CD1c-positive myeloid dendritic cell (primary cell): ENCODE data around the gene ARMH3.
A peak's percentile ranks its signal among the peaks of the same experiment; 100 is the strongest.

Source experiments
- DNase-seq: peaks from one replicate; pipeline ENCODE4 v3.0.0-alpha.2; 2016; ENCODE audit errors: extremely low spot score

The ARMH3 gene

GRCh38 chr10:101830322-101831168 lies 225.4 kb downstream of the ARMH3 start:
- DNase-seq: peak; percentile 93

DNA sequence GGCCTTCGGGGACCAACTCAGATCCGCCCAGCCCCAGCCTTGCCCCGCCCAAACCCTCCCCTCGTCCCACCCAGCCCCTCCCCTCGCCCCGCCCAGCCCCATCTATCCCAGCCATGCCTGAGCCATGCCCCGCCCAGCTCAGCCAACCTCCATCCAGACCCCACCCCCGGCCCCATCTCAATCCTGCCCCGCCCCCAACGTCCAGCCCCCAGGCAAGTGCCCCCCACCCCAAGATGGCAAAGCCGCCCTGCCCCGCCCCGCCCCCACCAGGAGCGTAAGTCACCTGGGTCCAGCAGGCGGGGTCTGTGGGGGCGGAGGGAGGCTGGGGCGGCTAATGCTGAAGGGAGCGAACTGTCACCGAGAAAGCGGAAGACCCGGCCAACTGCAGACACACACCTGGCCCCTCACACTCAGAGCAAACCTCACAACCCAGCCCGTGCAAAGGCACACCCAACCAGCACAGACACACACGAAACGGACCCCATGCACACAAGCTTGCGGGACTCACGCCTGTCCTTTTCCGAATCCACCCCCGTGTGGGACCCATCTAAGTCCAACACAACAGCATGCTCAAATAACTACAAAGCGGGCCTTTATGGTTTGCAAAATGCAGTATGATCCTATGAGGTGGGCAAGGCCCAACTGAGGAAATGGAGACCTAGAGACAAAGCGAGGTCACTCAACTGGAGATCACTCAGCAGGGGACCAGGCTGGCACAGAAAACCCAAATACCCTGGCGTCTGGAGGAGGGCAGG lies 226.2 kb downstream of the ARMH3 start:
- DNase-seq: peak; percentile 35

DNA sequence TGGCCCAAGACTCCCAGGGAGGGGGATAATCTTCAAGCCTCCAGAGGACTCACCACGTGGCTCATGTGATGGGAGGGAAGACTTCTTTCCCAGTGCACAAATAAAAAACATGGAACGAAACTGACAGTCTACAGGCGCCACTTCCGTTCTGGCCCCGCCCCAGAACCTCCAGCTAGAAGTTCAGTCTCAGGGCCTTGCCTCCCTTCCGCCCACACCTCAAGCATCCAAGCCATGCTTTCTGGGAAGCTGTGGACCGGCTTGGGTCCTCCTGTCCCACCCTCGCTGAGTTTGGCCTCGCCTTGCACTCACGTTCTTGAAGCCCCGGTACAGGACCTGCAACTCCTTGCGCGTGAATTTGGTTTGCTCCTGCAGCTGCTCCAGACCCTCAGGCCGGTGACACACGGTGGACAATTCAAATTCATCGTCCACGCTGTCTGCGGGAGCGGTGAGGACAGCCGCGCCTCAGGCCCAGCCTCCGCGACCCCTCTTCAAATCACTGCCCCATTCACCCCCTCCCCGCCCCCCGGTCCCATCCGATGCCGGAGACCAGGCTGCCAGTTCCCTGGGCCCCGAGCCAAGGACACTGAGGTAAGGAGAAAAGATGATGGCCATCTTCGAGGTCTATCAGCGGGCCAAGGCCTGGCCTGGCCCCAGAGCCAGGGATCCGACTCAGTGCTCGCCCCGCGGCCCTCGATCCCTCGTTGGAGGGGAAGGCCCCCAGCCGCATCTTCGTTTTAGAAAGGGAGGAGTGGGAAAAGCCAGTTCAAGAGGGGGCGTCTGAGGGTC lies 227.0 kb downstream of the ARMH3 start:
- no peak for DNase-seq

DNA sequence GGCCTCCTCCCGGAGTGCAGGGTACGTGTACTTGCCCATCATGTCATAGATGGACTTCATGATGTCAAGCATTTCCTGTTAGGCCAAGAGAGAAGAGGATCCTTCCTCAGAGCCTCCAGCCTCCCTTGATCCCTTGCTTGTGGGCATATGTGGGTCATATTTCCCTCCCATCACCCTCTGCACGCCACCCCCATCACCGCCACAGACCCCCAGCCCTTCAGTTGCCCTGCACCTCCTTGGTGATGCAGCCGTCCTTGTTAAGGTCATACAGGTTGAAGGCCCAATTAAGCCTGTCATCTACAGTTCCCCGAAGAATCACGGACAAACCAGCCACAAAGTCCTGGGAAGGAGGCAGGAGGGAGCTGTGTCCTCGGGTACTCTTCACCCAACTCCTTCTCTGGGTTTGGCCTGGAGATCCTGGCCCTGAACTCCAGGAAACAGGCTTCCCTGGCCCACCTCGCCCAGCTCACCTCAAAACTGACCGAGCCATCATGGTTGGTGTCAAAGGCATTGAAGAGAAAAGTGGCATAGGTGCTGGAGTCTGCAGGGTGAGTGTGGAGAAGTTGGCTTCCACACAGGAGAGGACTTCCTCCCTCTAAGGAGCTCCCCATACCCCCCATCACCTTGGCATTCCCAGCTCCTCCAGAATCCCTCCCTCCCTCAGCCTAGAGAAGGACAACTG lies 227.9 kb downstream of the ARMH3 start:
- no peak for DNase-seq

DNA sequence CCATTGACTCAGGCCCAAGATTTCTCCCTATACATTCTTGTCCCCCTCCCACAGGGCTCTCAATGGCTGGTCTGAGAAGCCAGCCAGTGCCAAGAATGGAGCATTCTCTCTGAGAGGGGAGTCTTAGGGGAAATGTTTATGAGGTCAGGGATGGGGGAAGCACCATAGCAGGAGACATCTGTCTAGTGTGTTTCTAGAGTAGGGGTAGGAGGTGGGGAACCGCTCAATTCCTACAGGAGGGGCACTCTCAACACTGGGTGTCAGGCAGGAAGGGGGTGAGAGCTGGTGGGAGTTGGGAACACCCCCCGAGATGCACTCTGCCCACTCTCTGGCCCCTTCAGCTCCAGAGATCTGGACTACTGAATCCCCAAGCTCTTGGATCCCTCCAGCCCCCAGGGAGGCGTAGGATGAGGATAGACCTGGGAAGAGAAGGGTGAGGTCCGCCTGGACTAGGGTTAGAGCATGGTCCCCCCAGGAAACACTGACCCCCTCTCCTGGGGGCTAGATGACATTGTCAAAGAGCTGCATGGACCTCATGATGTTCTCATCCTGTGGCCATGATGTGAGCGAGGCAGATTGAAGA lies 229.0 kb downstream of the ARMH3 start:
- no peak for DNase-seq

GRCh38 chr10:101824736-101825135 lies 231.2 kb downstream of the ARMH3 start:
- no peak for DNase-seq

- no peak for DNase-seq
Observed at GRCh38 chr10:101818872-101819633, 236.9 kb downstream of the ARMH3 start.

- peak; percentile 98 for DNase-seq
Observed at GRCh38 chr10:101818119-101818871, 237.7 kb downstream of the ARMH3 start, which contains the start of gene OGA. TSS of gene OGA (minus strand) at chr10:101818444. CDS start at chr10:101818022, 422 bp downstream.

- peak; percentile 69 for DNase-seq
Observed at GRCh38 chr10:101817337-101818118, 238.4 kb downstream of the ARMH3 start.

GRCh38 chr10:101816913-101817336 lies 239.0 kb downstream of the ARMH3 start:
- DNase-seq: no peak

- DNase-seq: no peak
Observed at GRCh38 chr10:101816376-101816775, 239.6 kb downstream of the ARMH3 start.

DNA sequence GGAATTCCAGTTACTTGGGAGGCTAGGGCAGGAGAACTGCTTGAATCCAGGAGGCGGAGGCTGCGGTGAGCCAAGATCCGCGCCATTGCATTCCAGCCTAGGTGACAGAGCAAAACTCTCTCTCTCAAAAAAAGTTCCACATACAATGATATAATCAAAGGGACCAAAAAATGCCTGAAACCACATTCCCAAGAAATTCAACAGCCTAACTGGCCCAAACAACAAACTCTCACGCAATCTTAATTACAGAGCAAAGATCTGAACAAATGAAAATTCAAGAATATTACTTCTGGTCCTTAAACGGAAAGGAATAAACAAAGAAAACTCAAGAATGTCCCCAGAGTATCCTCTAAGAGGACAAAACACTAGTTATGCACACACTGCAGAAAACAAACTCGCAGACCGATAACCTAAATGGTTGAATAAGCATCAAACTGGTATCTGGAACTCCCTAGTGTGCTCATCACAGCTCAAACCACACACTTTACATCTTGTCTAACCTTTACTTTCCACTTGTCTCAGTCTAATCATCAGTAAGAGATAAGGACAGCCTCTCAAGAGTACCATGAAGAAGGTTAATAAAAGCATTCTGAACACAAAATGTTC lies 241.4 kb downstream of the ARMH3 start:
- DNase-seq: no peak

DNA sequence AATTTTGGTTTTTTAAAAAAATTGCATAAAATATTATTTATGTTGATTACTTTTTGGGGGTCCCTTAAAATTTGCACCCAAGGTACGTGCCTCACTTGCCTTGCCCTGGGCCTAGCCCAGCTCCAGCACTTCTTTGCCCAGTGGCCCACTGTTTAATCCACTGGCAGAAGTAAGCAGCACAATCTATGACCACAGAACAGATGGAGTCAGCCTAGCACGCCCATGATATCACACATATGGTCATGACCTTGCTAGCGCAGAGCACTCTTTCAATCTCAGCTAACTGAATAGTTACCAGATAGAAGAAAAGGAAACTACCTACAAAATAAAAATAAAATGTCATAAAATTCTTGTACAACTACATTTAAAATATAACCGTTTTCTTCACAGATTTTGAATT lies 243.4 kb downstream of the ARMH3 start:
- DNase-seq: no peak

GRCh38 chr10:101807158-101807557 lies 248.8 kb downstream of the ARMH3 start:
- no peak for DNase-seq

GRCh38 chr10:101803511-101803910 lies 252.5 kb downstream of the ARMH3 start:
- DNase-seq: no peak

DNA sequence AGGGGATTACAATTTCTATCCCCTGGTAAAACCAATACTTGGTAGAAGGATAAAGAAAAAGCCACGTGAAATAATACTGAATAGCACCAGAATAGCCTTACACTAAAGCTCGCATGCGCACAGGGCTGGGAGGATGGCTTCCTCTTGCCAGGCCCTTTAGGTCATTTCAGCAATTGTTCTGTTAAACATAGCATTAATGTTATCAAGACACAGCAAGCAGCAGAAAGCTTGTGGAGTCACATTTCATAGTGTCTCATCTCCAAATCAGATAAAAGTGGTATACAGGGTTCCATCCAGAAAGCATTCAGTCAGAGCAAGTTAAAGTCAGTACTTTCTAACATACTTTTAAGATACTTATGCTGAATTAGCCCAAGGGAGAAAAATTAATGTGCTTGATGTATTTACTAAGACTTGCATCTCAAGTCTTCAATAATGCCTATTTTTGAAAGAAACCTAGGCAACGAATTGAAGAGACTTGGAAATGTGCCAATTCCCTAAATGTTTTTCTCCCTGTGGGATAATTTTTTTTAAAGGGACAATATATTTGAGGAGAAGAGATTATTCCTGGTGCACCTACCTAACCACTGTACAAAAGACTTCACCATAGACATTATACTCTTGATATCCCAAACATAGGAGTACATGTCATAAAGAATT lies 258.4 kb downstream of the ARMH3 start:
- no peak for DNase-seq
